K562 (cell line): Measurements from ENCODE around the gene CCNY. TPM values are rescaled to one million over a fixed set of nuclear protein-coding genes. Genes with fewer than 3 reads are reported as not detected.
A peak's percentile ranks its signal among the peaks of the same experiment; 100 is the strongest.

Source experiments
- BMI1 ChIP-seq: fragments of 150-350 bp; IDR thresholded peaks from 2 replicates; pipeline ENCODE4 v1.6.1; 2014; ENCODE audit warnings: low read length
- C11orf30 ChIP-seq: fragments of 450-650 bp; IDR thresholded peaks from 2 replicates; pipeline ENCODE4 v1.6.1; 2016; ENCODE audit warnings: low read depth, mild to moderate bottlenecking
- FOSL1 ChIP-seq: fragments of 200-800 bp; sonication (Bioruptor generic); conservative IDR thresholded peaks from 2 replicates; pipeline ENCODE4 v1.6.1; 2016; ENCODE audit warnings: missing genetic modification characterization, missing compliant biosample characterization
- MAFG ChIP-seq: fragments of 450-650 bp; conservative IDR thresholded peaks from 2 replicates; pipeline ENCODE4 v1.6.1; 2016; ENCODE audit warnings: missing genetic modification characterization, missing compliant biosample characterization
- RBM15 ChIP-seq: fragments of 200-400 bp; formaldehyde crosslinking; IDR thresholded peaks from 2 replicates; pipeline ENCODE4 v1.6.1; 2018; ENCODE audit warnings: mild to moderate bottlenecking, low read length, moderate library complexity; ENCODE audit not compliant: insufficient read depth
- ZNF584 ChIP-seq: fragments of 200-800 bp; sonication (Bioruptor generic); IDR thresholded peaks from 2 replicates; pipeline ENCODE4 v1.6.1; 2016; ENCODE audit warnings: low read depth, mild to moderate bottlenecking, missing genetic modification characterization, missing compliant biosample characterization
- ZNF785 ChIP-seq: fragments of 250-450 bp; sonication (Bioruptor Pico); IDR thresholded peaks from 2 replicates; pipeline ENCODE4 v1.4.0; 2020; ENCODE audit warnings: mild to moderate bottlenecking
- polyA plus RNA-seq, 8 experiments: library from polyadenylated mRNA; depleted of rRNA in 4 of 8; stranded (reverse) in 5 of 8; unstranded in 3 of 8; fragments of >200 nt; fragmentation: Nextera tagmentation in 2 of 8; fragmentation: Illumina TruSeq in 1 of 8; extraction: Ambion mirVana in 2 of 8; extraction: Trizol in 1 of 8; gene quantifications; 2 replicates each; pipeline versions ENCODE4 v1.2.1 to v1.2.3, GENCODE V29; 2011 to 2014; ENCODE audit warnings: inconsistent platforms in 1 of 8, missing spikeins in 1 of 8
- total RNA-seq, 7 experiments: library from RNA; depleted of rRNA in 6 of 7; stranded (reverse); fragments of >200 nt in 6 of 7; fragmentation: Illumina TruSeq in 2 of 7; extraction: Trizol in 2 of 7; gene quantifications; 2 replicates each; pipeline versions ENCODE4 v1.2.1 to v1.2.3, GENCODE V29; 2011 to 2021; ENCODE audit warnings: low replicate concordance in 1 of 7
- TF ChIP-seq, protein P1 (sequence below): fragments of 450-650 bp; IDR thresholded peaks from 2 replicates; pipeline ENCODE4 v1.7.0; 2016; ENCODE audit warnings: borderline replicate concordance
- TF ChIP-seq, protein P2 (sequence below): fragments of 250-450 bp; sonication (Bioruptor Pico); IDR thresholded peaks from 2 replicates; pipeline ENCODE4 v1.4.0; 2020; ENCODE audit warnings: borderline replicate concordance
- TF ChIP-seq, protein P3 (sequence below): fragments of 250-450 bp; sonication (Bioruptor Pico); IDR thresholded peaks from 2 replicates; pipeline ENCODE4 v1.8.0; 2021; ENCODE audit warnings: moderate library complexity, mild to moderate bottlenecking, inconsistent platforms
- TF ChIP-seq, protein P4 (sequence below): sonication (generic); formaldehyde crosslinking; IDR thresholded peaks from 2 replicates; pipeline ENCODE4 v1.8.1; 2023; ENCODE audit warnings: mild to moderate bottlenecking, missing genetic modification reagents
- TF ChIP-seq, protein P5 (sequence below), 2 experiments: fragments of 450-650 bp; formaldehyde crosslinking in 1 of 2; IDR thresholded peaks; 2 replicates each; pipeline versions ENCODE4 v1.4.0 to v1.6.1; 2014 to 2020; ENCODE audit warnings: mild to moderate bottlenecking in 2 of 2, borderline replicate concordance in 1 of 2, low read depth in 1 of 2

Gene CCNY
- total and polyA plus RNA-seq, 9 of the 15 experiments (the other 6 are each of a cell fraction or from before 2014, with no cell fraction given), result 8.4 to 109 (median 38.6) TPM

DNA sequence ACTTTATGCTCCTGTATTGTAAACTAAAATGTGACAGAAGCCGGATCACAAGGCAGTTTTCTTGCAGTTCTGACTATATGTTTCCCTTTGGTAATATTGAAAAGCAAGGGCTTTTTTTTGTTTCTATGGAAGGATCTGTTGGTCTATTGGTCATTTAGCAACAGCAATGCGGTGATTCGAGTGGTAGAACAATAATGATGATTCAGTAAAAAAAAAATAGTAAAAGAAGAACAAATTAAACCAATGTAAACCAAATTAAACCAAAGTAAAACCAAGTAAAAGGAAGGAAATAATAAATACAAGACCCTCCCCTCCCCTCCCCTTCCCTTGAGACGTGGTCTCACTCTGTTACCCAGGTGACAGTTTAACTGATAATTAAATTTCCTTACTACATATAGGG, 17.8 kb upstream of the CCNY start (continued):
- TF ChIP-seq, protein P1, sequence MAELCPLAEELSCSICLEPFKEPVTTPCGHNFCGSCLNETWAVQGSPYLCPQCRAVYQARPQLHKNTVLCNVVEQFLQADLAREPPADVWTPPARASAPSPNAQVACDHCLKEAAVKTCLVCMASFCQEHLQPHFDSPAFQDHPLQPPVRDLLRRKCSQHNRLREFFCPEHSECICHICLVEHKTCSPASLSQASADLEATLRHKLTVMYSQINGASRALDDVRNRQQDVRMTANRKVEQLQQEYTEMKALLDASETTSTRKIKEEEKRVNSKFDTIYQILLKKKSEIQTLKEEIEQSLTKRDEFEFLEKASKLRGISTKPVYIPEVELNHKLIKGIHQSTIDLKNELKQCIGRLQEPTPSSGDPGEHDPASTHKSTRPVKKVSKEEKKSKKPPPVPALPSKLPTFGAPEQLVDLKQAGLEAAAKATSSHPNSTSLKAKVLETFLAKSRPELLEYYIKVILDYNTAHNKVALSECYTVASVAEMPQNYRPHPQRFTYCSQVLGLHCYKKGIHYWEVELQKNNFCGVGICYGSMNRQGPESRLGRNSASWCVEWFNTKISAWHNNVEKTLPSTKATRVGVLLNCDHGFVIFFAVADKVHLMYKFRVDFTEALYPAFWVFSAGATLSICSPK, result no peak
- TF ChIP-seq RBM15 (no peak), FOSL1 (tag) (no peak), ZNF785 (no peak), ZNF584 (CRISPR knock-in tag) (no peak), BMI1 (no peak), MAFG (peak; percentile 34), C11orf30 (peak; percentile 53; the same call in 1 of the 2 replicates)
- TF ChIP-seq, protein P2, sequence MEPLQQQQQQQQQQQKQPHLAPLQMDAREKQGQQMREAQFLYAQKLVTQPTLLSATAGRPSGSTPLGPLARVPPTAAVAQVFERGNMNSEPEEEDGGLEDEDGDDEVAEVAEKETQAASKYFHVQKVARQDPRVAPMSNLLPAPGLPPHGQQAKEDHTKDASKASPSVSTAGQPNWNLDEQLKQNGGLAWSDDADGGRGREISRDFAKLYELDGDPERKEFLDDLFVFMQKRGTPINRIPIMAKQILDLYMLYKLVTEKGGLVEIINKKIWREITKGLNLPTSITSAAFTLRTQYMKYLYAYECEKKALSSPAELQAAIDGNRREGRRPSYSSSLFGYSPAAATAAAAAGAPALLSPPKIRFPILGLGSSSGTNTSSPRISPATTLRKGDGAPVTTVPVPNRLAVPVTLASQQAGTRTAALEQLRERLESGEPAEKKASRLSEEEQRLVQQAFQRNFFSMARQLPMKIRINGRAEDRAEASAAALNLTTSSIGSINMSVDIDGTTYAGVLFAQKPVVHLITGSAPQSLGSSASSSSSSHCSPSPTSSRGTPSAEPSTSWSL (CRISPR knock-in tag), result no peak
- TF ChIP-seq, protein P3, sequence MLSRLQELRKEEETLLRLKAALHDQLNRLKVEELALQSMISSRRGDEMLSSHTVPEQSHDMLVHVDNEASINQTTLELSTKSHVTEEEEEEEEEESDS, result no peak
- TF ChIP-seq, protein P4, sequence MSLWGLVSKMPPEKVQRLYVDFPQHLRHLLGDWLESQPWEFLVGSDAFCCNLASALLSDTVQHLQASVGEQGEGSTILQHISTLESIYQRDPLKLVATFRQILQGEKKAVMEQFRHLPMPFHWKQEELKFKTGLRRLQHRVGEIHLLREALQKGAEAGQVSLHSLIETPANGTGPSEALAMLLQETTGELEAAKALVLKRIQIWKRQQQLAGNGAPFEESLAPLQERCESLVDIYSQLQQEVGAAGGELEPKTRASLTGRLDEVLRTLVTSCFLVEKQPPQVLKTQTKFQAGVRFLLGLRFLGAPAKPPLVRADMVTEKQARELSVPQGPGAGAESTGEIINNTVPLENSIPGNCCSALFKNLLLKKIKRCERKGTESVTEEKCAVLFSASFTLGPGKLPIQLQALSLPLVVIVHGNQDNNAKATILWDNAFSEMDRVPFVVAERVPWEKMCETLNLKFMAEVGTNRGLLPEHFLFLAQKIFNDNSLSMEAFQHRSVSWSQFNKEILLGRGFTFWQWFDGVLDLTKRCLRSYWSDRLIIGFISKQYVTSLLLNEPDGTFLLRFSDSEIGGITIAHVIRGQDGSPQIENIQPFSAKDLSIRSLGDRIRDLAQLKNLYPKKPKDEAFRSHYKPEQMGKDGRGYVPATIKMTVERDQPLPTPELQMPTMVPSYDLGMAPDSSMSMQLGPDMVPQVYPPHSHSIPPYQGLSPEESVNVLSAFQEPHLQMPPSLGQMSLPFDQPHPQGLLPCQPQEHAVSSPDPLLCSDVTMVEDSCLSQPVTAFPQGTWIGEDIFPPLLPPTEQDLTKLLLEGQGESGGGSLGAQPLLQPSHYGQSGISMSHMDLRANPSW (CRISPR knock-in tag), result no peak
- TF ChIP-seq, protein P5, sequence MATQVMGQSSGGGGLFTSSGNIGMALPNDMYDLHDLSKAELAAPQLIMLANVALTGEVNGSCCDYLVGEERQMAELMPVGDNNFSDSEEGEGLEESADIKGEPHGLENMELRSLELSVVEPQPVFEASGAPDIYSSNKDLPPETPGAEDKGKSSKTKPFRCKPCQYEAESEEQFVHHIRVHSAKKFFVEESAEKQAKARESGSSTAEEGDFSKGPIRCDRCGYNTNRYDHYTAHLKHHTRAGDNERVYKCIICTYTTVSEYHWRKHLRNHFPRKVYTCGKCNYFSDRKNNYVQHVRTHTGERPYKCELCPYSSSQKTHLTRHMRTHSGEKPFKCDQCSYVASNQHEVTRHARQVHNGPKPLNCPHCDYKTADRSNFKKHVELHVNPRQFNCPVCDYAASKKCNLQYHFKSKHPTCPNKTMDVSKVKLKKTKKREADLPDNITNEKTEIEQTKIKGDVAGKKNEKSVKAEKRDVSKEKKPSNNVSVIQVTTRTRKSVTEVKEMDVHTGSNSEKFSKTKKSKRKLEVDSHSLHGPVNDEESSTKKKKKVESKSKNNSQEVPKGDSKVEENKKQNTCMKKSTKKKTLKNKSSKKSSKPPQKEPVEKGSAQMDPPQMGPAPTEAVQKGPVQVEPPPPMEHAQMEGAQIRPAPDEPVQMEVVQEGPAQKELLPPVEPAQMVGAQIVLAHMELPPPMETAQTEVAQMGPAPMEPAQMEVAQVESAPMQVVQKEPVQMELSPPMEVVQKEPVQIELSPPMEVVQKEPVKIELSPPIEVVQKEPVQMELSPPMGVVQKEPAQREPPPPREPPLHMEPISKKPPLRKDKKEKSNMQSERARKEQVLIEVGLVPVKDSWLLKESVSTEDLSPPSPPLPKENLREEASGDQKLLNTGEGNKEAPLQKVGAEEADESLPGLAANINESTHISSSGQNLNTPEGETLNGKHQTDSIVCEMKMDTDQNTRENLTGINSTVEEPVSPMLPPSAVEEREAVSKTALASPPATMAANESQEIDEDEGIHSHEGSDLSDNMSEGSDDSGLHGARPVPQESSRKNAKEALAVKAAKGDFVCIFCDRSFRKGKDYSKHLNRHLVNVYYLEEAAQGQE (IDR thresholded peaks at IDR 0.05; ENCODE audit: borderline replicate concordance), result no peak
- TF ChIP-seq, protein P5 (CRISPR knock-in tag; IDR thresholded peaks at IDR 0.05; ENCODE audit: low read depth), result no peak
